Fibroblast of mammary gland (primary cell): Measurements from ENCODE around the gene DHPS.
"Not testable (repeated sequence)": the region's sequence is repeated elsewhere in the genome, so short reads cannot be mapped to it uniquely, and the experiment has no call there.

Experiments
- DNase-seq: peaks from one replicate; pipeline ENCODE4 v3.0.0-alpha.2; 2010; ENCODE audit warnings: low read depth
- H3K4me3 ChIP-seq: 2 replicates; pipeline ENCODE4 v1.5.1; 2011; ENCODE audit warnings: low read depth, mild to moderate bottlenecking, low read length, moderate library complexity; ENCODE audit not compliant: control insufficient read depth
- TF ChIP-seq, protein P1 (sequence below): conservative IDR thresholded peaks from 2 replicates; pipeline ENCODE4 v1.5.1; 2011; ENCODE audit warnings: low read depth, low read length, inconsistent platforms; ENCODE audit not compliant: control insufficient read depth, insufficient read depth

Gene DHPS

DNA sequence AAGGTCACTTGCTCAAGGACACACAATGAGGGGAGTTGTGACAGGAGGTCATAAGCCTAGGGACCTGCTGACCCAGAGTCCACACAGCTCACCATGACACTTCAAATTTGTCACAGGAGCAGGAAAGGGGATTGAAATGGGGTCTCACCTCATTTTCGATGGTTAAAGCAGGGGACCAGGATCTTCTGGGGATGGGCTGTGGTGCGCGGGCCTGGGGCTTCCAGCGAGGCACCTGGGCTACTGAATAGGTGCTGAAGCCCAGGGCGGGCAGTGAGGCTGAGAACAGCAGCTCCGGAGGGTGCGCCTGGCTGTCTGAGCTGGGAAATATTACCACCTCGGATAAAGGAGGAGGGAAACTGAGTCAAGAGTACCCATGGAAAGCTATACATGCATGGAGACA is 26.1 kb downstream of the DHPS start:
- no peak for DNase-seq
- H3K4me3 ChIP-seq: no peak overlapping the region
- TF ChIP-seq, protein P1, sequence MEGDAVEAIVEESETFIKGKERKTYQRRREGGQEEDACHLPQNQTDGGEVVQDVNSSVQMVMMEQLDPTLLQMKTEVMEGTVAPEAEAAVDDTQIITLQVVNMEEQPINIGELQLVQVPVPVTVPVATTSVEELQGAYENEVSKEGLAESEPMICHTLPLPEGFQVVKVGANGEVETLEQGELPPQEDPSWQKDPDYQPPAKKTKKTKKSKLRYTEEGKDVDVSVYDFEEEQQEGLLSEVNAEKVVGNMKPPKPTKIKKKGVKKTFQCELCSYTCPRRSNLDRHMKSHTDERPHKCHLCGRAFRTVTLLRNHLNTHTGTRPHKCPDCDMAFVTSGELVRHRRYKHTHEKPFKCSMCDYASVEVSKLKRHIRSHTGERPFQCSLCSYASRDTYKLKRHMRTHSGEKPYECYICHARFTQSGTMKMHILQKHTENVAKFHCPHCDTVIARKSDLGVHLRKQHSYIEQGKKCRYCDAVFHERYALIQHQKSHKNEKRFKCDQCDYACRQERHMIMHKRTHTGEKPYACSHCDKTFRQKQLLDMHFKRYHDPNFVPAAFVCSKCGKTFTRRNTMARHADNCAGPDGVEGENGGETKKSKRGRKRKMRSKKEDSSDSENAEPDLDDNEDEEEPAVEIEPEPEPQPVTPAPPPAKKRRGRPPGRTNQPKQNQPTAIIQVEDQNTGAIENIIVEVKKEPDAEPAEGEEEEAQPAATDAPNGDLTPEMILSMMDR: no peak

DNA sequence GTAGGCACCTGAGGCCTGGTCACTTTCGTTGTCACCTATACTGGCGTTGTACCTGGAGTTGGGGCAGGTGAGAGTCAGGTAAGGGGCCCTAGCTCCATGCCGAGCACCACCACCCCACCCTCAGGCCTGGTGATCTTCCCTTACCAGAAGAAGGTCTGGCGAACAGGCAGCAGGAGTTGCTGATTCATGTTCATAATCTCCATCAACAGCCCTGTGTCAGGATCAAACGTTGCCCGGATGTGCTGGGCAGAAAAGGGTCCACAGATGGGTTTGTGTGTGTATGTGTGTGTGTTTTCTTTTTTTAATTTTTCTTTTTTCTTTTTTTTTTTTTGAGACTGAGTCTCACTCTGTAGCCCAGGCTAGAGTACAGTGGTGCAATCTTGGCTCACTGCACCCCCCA is 29.5 kb downstream of the DHPS start:
- H3K4me3 ChIP-seq: no peak overlapping the region
- TF ChIP-seq, protein P1: no peak
- no peak for DNase-seq

DNA sequence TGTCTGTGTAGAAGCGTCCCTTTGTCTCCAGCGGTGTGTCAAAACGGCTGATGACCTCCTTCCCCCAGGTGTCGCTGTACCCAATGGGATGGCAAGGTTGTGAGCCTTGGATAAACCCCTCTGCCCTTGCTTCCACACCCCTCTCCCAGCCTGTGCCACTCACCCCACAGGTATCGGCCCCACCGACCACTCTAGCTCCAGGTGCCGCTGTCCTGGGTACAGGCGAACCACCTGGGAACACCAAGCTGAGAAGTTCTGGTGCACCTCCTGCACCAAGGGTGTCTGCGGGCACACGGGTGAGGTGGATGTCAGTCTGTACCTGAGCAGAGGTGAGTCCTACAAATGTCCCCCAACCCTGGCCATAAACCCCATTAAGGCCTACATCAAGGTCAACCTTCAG is 31.7 kb downstream of the DHPS start:
- TF ChIP-seq, protein P1: no peak
- no peak for DNase-seq
- H3K4me3 ChIP-seq: no peak overlapping the region

DNA sequence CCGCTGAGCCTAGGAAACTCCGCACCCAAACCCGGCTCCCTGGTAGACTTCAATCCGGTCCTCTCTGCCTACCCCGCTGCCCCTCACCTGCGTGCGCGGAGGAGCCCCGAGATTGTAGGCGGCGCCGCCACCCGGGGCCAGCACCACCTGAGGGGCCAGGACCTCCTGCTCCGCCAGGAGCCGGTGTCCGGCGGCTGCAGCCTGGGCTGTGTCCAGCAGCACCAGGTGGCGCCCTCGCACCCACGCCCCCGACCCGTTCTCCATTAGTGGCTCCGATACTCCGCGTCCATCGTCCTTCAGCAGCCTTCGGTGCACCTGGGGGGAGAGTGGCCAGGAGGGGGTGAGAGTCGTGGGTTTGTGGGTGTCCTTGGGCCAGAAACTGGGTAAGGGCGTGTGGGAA is 33.6 kb downstream of the DHPS start:
- H3K4me3 ChIP-seq: peak overlapping the region; percentile 7
- DNase-seq: no peak
- TF ChIP-seq, protein P1: no peak

DNA sequence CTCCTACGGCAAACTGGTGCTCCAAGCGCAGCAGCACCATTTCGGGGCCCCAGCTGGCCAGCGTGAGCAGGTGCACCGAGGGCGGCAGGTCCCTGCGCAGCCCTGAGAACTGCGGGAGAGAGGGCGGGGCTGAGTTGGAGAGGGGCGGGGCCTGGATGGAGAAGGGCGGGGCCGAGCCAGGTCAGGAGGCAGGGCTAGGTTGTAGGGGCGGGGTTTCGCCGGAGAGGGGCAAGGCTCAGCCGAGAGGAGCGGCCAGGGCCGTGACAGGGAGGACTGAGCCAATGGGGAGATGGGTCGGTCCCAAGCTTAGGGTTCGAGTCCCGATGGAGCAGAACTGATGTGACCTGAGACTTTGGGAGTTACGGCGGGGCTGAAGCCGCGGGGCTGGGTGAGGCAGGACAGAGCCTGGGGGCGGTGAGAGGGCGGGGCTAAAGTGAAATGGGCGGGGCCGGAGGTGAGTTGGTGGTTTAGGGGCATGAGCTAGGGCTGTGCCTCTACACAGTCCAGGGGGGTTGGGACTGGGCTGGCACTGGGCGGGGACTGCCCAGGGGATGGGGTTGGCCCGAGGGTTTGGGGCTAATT is 34.1 kb downstream of the DHPS start:
- TF ChIP-seq, protein P1: no peak
- H3K4me3 ChIP-seq: peak overlapping the region; percentile 7
- no peak for DNase-seq

DNA sequence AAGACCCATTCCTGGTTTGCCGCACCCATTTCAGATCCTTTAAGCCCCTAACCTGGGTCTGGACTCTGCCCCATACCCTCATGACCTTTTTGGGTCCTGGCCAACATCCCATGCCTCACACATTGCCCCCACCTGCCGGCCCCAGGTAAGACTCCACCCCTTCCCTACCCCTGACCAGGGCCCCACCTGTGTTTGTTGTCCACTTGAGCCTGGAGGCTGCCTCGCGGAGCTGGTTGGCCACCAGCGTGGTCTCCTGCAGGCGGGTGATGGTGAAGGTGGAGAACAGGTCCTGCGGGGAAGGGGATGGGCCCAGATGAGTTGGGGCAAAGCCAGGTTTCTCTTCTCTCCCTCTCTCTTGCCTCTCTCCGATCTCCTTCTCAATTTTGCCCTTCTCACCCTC is 34.6 kb downstream of the DHPS start:
- no peak for DNase-seq
- H3K4me3 ChIP-seq: no peak overlapping the region
- TF ChIP-seq, protein P1: no peak

DNA sequence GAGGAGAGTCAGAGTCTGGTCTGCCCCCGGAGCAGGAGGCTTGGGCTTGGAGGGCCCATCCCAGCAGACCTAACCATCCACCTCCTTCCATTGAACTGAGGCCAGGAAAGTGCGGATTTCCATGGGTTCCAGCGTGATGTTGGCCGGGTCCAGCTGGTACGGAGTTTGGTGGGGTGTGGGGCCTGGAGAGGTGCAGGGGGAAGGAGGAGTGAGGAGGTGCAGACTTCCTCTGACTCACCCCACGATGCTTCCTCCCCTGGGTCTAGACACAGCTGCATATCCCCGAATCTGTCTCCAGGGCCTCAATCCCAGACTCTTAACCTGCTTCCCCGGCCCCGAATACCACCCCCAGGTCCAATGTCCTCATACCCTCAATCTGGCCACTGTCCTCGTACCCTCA is 35.1 kb downstream of the DHPS start:
- TF ChIP-seq, protein P1: no peak
- H3K4me3 ChIP-seq: no peak overlapping the region
- no peak for DNase-seq

DNA sequence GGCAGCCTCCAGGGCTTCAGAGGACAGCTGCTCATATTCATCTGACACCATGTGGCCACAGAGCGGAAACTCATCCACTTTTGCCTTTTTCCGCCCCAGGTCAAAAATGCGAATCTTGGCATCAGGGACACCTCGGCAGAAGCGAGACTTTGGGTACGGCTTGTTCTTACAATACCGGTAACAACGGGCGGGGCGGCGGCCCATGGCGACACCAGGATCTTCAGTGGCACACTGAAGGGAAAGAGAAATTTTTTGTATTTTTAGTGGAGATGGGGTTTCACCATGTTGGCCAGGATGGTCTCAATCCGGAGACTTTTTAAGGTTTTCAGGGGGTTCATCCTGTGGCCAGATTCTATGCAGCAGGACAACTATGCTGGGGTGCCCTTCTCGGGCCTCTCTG is 38.0 kb downstream of the DHPS start:
- DNase-seq, H3K4me3 ChIP-seq: not testable (repeated sequence)
